KMS-11 (cell line): ENCODE data around the gene RGS4.

Experiments
- H2AFZ ChIP-seq: fragments of 200-600 bp; sonication (generic); 2 replicates; pipeline ENCODE4 v1.6.1; 2016; ENCODE audit warnings: antibody characterized with exemption, mixed run types, low read depth
- H3K27ac ChIP-seq: fragments of 200-600 bp; sonication (generic); 2 replicates; pipeline ENCODE4 v1.6.1; 2016; ENCODE audit warnings: mild to moderate bottlenecking, mixed run types
- H3K27me3 ChIP-seq: fragments of 200-600 bp; sonication (generic); 2 replicates; pipeline ENCODE4 v1.6.1; 2017; ENCODE audit warnings: mild to moderate bottlenecking, low read depth, mixed run types, moderate library complexity; ENCODE audit not compliant: insufficient read depth
- H3K36me3 ChIP-seq: fragments of 200-600 bp; sonication (generic); 2 replicates; pipeline ENCODE4 v1.6.1; 2017; ENCODE audit warnings: mild to moderate bottlenecking, mixed run types; ENCODE audit not compliant: insufficient read depth
- H3K4me1 ChIP-seq: fragments of 200-600 bp; sonication (generic); 2 replicates; pipeline ENCODE4 v1.6.1; 2016; ENCODE audit warnings: mild to moderate bottlenecking, low read depth, mixed run types; ENCODE audit not compliant: poor library complexity, severe bottlenecking
- H3K4me2 ChIP-seq: fragments of 200-600 bp; sonication (generic); 2 replicates; pipeline ENCODE4 v1.7.0; 2016; ENCODE audit warnings: mild to moderate bottlenecking, mixed run types
- H3K4me3 ChIP-seq: fragments of 200-600 bp; sonication (generic); IDR thresholded peaks from 2 replicates; pipeline ENCODE4 v1.6.1; 2017; ENCODE audit warnings: low read depth, low read length, mixed read lengths; ENCODE audit not compliant: insufficient read depth
- H3K79me2 ChIP-seq: fragments of 200-600 bp; sonication (generic); 2 replicates; pipeline ENCODE4 v1.6.1; 2016; ENCODE audit warnings: low read depth, mixed run types; ENCODE audit not compliant: insufficient read depth
- H3K9ac ChIP-seq: fragments of 200-600 bp; sonication (generic); 2 replicates; pipeline ENCODE4 v1.6.1; 2016; ENCODE audit warnings: mild to moderate bottlenecking, mixed run types
- H4K20me1 ChIP-seq: fragments of 200-600 bp; sonication (generic); 2 replicates; pipeline ENCODE4 v1.6.1; 2016; ENCODE audit warnings: mild to moderate bottlenecking, mixed run types; ENCODE audit not compliant: insufficient read depth
- CTCF ChIP-seq: fragments of 200-600 bp; sonication (generic); conservative IDR thresholded peaks from 2 replicates; pipeline ENCODE4 v1.6.1; 2017; ENCODE audit warnings: low read depth, mild to moderate bottlenecking, antibody characterized with exemption, low read length, moderate library complexity, mixed read lengths

The RGS4 gene

GRCh38 chr1:163093169-163093568 lies 24.0 kb downstream of the RGS4 start:
- Histone ChIP-seq H3K36me3 (no peaks in the 10 kb centered on the region), H4K20me1 (no peaks in the 10 kb centered on the region), H3K79me2 (no peaks in the 10 kb centered on the region), H3K4me2 (no peak overlapping the region), H3K27ac (no peak overlapping the region), H3K4me1 (no peaks in the 10 kb centered on the region), H3K27me3 (no peaks in the 10 kb centered on the region), H2AFZ (no peak overlapping the region), H3K9ac (no peak overlapping the region), H3K4me3 (no peak overlapping the region)
- no peak for TF ChIP-seq CTCF

- Histone ChIP-seq H3K27me3 (no peaks in the 10 kb centered on the region), H3K4me3 (no peak overlapping the region), H2AFZ (no peak overlapping the region), H3K9ac (no peak overlapping the region), H3K27ac (no peak overlapping the region), H3K36me3 (no peaks in the 10 kb centered on the region), H3K4me2 (no peak overlapping the region), H3K4me1 (no peaks in the 10 kb centered on the region), H4K20me1 (no peaks in the 10 kb centered on the region), H3K79me2 (no peaks in the 10 kb centered on the region)
- no peak for TF ChIP-seq CTCF
Measured at GRCh38 chr1:163093579-163093978, 24.4 kb downstream of the RGS4 start.

GRCh38 chr1:163094182-163094581 lies 25.0 kb downstream of the RGS4 start:
- Histone ChIP-seq H3K4me3 (no peak overlapping the region), H3K4me1 (no peaks in the 10 kb centered on the region), H3K4me2 (no peak overlapping the region), H2AFZ (no peak overlapping the region), H3K36me3 (no peaks in the 10 kb centered on the region), H4K20me1 (no peaks in the 10 kb centered on the region), H3K9ac (no peak overlapping the region), H3K79me2 (no peaks in the 10 kb centered on the region), H3K27me3 (no peaks in the 10 kb centered on the region), H3K27ac (no peak overlapping the region)
- no peak for TF ChIP-seq CTCF

GRCh38 chr1:163094589-163094988 lies 25.4 kb downstream of the RGS4 start:
- no peak overlapping the region for H3K27ac ChIP-seq
- H3K27me3 ChIP-seq: no peaks in the 10 kb centered on the region
- no peak for TF ChIP-seq CTCF
- no peak overlapping the region for H3K4me2 ChIP-seq
- H3K36me3 ChIP-seq: no peaks in the 10 kb centered on the region
- no peaks in the 10 kb centered on the region for H4K20me1 ChIP-seq
- H3K4me1 ChIP-seq: no peaks in the 10 kb centered on the region
- no peaks in the 10 kb centered on the region for H3K79me2 ChIP-seq
- no peak overlapping the region for H3K4me3 ChIP-seq
- H3K9ac ChIP-seq: no peak overlapping the region
- no peak overlapping the region for H2AFZ ChIP-seq

- Histone ChIP-seq H3K36me3 (no peaks in the 10 kb centered on the region), H3K9ac (no peak overlapping the region), H3K79me2 (no peaks in the 10 kb centered on the region), H2AFZ (no peak overlapping the region), H3K4me1 (no peaks in the 10 kb centered on the region), H4K20me1 (no peaks in the 10 kb centered on the region), H3K4me2 (no peak overlapping the region), H3K27me3 (no peaks in the 10 kb centered on the region), H3K27ac (no peak overlapping the region), H3K4me3 (no peak overlapping the region)
- no peak for TF ChIP-seq CTCF
Measured at GRCh38 chr1:163095213-163095612, 26.1 kb downstream of the RGS4 start.
